Measurements from ENCODE around the gene FANK1.

DNA sequence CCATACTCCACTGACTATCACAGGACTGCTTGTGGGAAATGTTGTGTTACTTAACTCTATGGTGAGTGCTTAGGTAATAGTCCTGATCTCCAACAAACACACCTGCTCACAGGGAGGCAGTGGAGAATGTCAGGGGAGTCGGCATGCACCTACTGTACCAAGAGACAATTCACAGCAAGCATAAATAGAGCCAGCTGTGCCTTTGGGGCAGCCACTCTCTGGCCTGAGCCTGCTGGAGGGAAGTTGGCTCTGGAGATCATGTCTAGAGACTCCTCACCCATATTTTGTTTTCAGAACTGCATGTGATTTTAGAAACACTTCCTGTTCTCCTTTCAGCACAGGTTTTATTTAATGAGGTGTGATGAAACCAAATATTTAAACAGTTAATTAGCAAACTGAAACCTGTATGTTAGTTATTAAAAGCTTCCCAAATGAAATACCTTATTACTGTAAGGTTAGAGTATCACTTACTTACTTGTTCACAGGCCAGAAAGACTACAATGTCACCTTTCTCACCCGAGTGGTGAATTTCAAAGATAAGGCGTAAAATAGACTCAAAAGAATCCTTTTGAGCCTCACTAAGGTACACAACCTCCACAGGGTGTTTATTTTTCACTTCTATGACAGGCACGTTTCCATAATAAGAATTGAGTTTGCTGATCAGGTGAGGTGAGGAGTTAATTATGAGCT is 37.1 kb upstream of the FANK1 start:
- TF ChIP-seq, protein P1, sequence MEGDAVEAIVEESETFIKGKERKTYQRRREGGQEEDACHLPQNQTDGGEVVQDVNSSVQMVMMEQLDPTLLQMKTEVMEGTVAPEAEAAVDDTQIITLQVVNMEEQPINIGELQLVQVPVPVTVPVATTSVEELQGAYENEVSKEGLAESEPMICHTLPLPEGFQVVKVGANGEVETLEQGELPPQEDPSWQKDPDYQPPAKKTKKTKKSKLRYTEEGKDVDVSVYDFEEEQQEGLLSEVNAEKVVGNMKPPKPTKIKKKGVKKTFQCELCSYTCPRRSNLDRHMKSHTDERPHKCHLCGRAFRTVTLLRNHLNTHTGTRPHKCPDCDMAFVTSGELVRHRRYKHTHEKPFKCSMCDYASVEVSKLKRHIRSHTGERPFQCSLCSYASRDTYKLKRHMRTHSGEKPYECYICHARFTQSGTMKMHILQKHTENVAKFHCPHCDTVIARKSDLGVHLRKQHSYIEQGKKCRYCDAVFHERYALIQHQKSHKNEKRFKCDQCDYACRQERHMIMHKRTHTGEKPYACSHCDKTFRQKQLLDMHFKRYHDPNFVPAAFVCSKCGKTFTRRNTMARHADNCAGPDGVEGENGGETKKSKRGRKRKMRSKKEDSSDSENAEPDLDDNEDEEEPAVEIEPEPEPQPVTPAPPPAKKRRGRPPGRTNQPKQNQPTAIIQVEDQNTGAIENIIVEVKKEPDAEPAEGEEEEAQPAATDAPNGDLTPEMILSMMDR (IDR thresholded peaks at IDR 0.05): no peak
- TF ChIP-seq, protein P2, sequence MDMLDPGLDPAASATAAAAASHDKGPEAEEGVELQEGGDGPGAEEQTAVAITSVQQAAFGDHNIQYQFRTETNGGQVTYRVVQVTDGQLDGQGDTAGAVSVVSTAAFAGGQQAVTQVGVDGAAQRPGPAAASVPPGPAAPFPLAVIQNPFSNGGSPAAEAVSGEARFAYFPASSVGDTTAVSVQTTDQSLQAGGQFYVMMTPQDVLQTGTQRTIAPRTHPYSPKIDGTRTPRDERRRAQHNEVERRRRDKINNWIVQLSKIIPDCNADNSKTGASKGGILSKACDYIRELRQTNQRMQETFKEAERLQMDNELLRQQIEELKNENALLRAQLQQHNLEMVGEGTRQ (IDR thresholded peaks at IDR 0.05; ENCODE audit: borderline replicate concordance, low read depth, low read length): no peak
- TF ChIP-seq, protein P3, sequence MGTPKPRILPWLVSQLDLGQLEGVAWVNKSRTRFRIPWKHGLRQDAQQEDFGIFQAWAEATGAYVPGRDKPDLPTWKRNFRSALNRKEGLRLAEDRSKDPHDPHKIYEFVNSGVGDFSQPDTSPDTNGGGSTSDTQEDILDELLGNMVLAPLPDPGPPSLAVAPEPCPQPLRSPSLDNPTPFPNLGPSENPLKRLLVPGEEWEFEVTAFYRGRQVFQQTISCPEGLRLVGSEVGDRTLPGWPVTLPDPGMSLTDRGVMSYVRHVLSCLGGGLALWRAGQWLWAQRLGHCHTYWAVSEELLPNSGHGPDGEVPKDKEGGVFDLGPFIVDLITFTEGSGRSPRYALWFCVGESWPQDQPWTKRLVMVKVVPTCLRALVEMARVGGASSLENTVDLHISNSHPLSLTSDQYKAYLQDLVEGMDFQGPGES (IDR thresholded peaks at IDR 0.05; ENCODE audit: low read depth, low read length): no peak
- TF ChIP-seq JUND (IDR thresholded peaks at IDR 0.05) (no peak), MXI1 (IDR thresholded peaks at IDR 0.05; ENCODE audit: low read depth, low read length) (no peak), TAF1 (IDR thresholded peaks at IDR 0.05; ENCODE audit: borderline replicate concordance, low read depth, low read length) (no peak), POLR2AphosphoS5 (IDR thresholded peaks at IDR 0.05; ENCODE audit: low read depth, low read length) (no peak)
- TF ChIP-seq, protein P4, sequence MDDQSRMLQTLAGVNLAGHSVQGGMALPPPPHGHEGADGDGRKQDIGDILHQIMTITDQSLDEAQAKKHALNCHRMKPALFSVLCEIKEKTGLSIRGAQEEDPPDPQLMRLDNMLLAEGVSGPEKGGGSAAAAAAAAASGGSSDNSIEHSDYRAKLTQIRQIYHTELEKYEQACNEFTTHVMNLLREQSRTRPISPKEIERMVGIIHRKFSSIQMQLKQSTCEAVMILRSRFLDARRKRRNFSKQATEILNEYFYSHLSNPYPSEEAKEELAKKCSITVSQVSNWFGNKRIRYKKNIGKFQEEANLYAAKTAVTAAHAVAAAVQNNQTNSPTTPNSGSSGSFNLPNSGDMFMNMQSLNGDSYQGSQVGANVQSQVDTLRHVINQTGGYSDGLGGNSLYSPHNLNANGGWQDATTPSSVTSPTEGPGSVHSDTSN (IDR thresholded peaks at IDR 0.05): no peak
- TF ChIP-seq, protein P5, sequence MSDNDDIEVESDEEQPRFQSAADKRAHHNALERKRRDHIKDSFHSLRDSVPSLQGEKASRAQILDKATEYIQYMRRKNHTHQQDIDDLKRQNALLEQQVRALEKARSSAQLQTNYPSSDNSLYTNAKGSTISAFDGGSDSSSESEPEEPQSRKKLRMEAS (IDR thresholded peaks at IDR 0.05; ENCODE audit: low read depth): no peak

Measured in SK-N-SH (cell line).